Measurements from ENCODE around the gene GPC3. TPM values are rescaled to one million over a fixed set of nuclear protein-coding genes. Genes with fewer than 3 reads are reported as not detected.
"Not testable (repeated sequence)": the region's sequence is repeated elsewhere in the genome, so short reads cannot be mapped to it uniquely, and the experiment has no call there.

Gene GPC3
- total RNA-seq, 2 experiments from 2014 or later: 0.25 to 0.59 TPM

- no peak for ATAC-seq (ENCODE audit: poor library complexity)
- H3K9me3 Mint-ChIP-seq: no peaks in the 10 kb centered on the region
- TF ChIP-seq, protein P1, sequence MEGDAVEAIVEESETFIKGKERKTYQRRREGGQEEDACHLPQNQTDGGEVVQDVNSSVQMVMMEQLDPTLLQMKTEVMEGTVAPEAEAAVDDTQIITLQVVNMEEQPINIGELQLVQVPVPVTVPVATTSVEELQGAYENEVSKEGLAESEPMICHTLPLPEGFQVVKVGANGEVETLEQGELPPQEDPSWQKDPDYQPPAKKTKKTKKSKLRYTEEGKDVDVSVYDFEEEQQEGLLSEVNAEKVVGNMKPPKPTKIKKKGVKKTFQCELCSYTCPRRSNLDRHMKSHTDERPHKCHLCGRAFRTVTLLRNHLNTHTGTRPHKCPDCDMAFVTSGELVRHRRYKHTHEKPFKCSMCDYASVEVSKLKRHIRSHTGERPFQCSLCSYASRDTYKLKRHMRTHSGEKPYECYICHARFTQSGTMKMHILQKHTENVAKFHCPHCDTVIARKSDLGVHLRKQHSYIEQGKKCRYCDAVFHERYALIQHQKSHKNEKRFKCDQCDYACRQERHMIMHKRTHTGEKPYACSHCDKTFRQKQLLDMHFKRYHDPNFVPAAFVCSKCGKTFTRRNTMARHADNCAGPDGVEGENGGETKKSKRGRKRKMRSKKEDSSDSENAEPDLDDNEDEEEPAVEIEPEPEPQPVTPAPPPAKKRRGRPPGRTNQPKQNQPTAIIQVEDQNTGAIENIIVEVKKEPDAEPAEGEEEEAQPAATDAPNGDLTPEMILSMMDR (IDR thresholded peaks at IDR 0.05): no peak
Observed at GRCh38 chrX:133991814-133992213, 6.4 kb upstream of the GPC3 start.

DNA sequence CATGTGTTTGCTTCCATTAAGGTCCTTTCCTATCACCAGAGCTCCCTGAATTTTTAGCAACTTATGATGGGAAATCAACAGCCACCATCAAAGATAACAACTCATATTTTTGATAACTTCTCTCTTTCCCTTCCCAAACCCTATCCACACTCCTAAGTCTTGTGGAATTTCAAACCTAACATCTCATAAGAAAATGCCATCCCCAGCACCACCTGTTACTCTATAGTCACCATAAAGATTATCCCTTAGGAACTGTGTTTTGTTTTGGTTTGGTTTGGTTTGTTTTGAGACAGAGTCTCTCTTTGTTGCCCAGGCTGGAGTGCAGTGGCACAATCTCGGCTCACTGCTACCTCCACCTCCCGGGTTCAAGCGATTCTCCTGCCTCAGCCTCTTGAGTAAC, 5.7 kb upstream of the GPC3 start:
- H3K9me3 Mint-ChIP-seq; H3K27ac Mint-ChIP-seq; H3K27ac ChIP-seq (ENCODE audit: low read depth in 1 of 2, low read length in 2 of 2); H3K4me3 Mint-ChIP-seq; CTCF ChIA-PET; DNase-seq; intact Hi-C loops (cut with DNase I, micrococcal nuclease); H3K9me3 ChIP-seq (ENCODE audit: control insufficient read depth in 1 of 2, insufficient read depth in 1 of 2, low read length in 2 of 2); ATAC-seq (ENCODE audit: poor library complexity); H3K27me3 ChIP-seq (ENCODE audit: control insufficient read depth in 1 of 2, insufficient read depth in 2 of 2, low read length in 2 of 2); H3K36me3 Mint-ChIP-seq (ENCODE audit: low read depth); H3K4me1 ChIP-seq (ENCODE audit: insufficient read depth, low read length); H3K4me1 Mint-ChIP-seq (ENCODE audit: low read depth); POLR2A ChIA-PET; H3K27me3 Mint-ChIP-seq; H3K4me3 ChIP-seq (ENCODE audit: low read length); H3K36me3 ChIP-seq (ENCODE audit: insufficient read depth, low read length): not testable (repeated sequence)

More at GRCh38 chrX:133991814-133992213, 6.4 kb upstream of the GPC3 start:
- POLR2A ChIA-PET: no interaction called here
- Mint-ChIP-seq H3K4me1 (ENCODE audit: low read depth) (no peaks in the 10 kb centered on the region), H3K4me3 (no peak overlapping the region), H3K27ac (no peak overlapping the region), H3K27me3 (no peaks in the 10 kb centered on the region), H3K36me3 (ENCODE audit: low read depth) (no peaks in the 10 kb centered on the region)
- Histone ChIP-seq H3K36me3 (ENCODE audit: insufficient read depth, low read length) (no peaks in the 10 kb centered on the region), H3K27me3 (ENCODE audit: control insufficient read depth in 1 of 2, insufficient read depth in 2 of 2, low read length in 2 of 2) (peaks cover 0 to 4% of the 10 kb centered on the region in 2 experiments), H3K27ac (ENCODE audit: low read depth in 1 of 2, low read length in 2 of 2) (no peak overlapping the region), H3K9me3 (ENCODE audit: control insufficient read depth in 1 of 2, insufficient read depth in 1 of 2, low read length in 2 of 2) (no peaks in the 10 kb centered on the region), H3K4me3 (ENCODE audit: low read length) (no peak overlapping the region), H3K4me1 (ENCODE audit: insufficient read depth, low read length) (no peaks in the 10 kb centered on the region)
- intact Hi-C loops (cut with DNase I, micrococcal nuclease): no loop called here
- CTCF ChIA-PET: no interaction called here
- no peak for DNase-seq

DNA sequence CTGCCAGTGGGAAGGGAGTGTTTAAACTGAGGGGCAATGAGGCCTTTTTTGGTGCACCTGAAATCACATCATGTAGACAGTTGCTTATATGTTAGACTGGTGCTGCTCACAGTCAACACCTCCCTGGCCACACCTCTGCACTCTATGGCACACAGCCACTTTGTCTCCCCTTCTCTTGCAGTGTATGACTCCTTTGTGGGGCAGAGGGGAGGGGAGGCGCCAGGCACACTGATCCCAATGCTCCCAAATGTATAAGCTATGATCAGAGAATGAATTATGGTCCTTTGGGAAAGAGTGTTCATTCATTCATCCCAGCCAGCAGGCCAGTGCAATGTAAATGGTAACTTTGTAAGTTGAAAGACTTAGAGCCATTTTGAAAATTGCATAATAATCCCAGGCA, 4.6 kb upstream of the GPC3 start:
- H3K9me3 Mint-ChIP-seq: no peaks in the 10 kb centered on the region
- H3K36me3 Mint-ChIP-seq (ENCODE audit: low read depth): no peaks in the 10 kb centered on the region
- H3K27ac Mint-ChIP-seq: no peak overlapping the region
- Histone ChIP-seq H3K9me3 (ENCODE audit: control insufficient read depth in 1 of 2, insufficient read depth in 1 of 2, low read length in 2 of 2) (no peaks in the 10 kb centered on the region), H3K4me3 (ENCODE audit: low read length) (no peak overlapping the region), H3K4me1 (ENCODE audit: insufficient read depth, low read length) (peaks cover 11% of the 10 kb centered on the region), H3K27me3 (ENCODE audit: control insufficient read depth in 1 of 2, insufficient read depth in 2 of 2, low read length in 2 of 2) (peaks cover 0 to 2% of the 10 kb centered on the region in 2 experiments), H3K36me3 (ENCODE audit: insufficient read depth, low read length) (no peaks in the 10 kb centered on the region), H3K27ac (ENCODE audit: low read depth in 1 of 2, low read length in 2 of 2) (no peak overlapping the region)
- no peaks in the 10 kb centered on the region for H3K27me3 Mint-ChIP-seq
- no peaks in the 10 kb centered on the region for H3K4me1 Mint-ChIP-seq (ENCODE audit: low read depth)
- TF ChIP-seq, protein P1 (IDR thresholded peaks at IDR 0.05): no peak
- CTCF ChIA-PET: interaction anchor here (0.6 kb wide), 1 partner anchor 15 kb away, joined by 3 read pairs; no protein-coding TSS in a partner anchor
- POLR2A ChIA-PET: no interaction called here
- no peak for DNase-seq
- no peak for ATAC-seq (ENCODE audit: poor library complexity)
- H3K4me3 Mint-ChIP-seq: no peak overlapping the region
- intact Hi-C loops (cut with DNase I, micrococcal nuclease): no loop called here

DNA sequence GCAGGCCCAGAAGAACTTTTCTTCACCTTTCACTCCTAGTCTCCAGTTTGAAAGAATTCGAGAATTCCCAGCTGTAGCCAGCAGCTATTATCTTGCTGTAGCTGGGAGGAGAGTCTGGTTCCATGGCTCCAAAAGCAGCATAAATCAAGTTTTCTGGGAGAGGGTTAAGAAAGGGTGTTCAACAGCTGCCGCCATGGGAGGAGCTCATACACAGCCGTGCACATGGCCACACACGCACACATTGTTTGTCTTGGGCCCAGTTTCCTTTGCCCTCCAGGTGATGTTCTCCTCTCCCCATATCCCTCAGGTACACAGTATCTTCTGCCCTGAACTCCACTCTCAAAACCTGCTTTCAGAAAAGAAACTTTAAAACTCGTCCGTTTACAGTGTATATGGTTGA, 4.1 kb upstream of the GPC3 start:
- H3K27me3 ChIP-seq (ENCODE audit: control insufficient read depth in 1 of 2, insufficient read depth in 2 of 2, low read length in 2 of 2): peaks cover 0 to 6% of the 10 kb centered on the region in 2 experiments
- intact Hi-C loops (cut with DNase I, micrococcal nuclease): no loop called here
- no peaks in the 10 kb centered on the region for H3K27me3 Mint-ChIP-seq
- no peak overlapping the region for H3K4me3 Mint-ChIP-seq
- H3K36me3 ChIP-seq (ENCODE audit: insufficient read depth, low read length): no peaks in the 10 kb centered on the region
- DNase-seq (no peak), ATAC-seq (ENCODE audit: poor library complexity) (no peak)
- H3K4me3 ChIP-seq (ENCODE audit: low read length): no peak overlapping the region
- ChIA-PET POLR2A (no interaction called here), CTCF (interaction anchor here (0.6 kb wide), 1 partner anchor 16 kb away, joined by 3 read pairs; no protein-coding TSS in a partner anchor)
- no peak overlapping the region for H3K27ac ChIP-seq (ENCODE audit: low read depth in 1 of 2, low read length in 2 of 2)
- TF ChIP-seq, protein P1 (IDR thresholded peaks at IDR 0.05): no peak
- peaks cover 16% of the 10 kb centered on the region for H3K4me1 ChIP-seq (ENCODE audit: insufficient read depth, low read length)
- H3K9me3 ChIP-seq (ENCODE audit: control insufficient read depth in 1 of 2, insufficient read depth in 1 of 2, low read length in 2 of 2): no peaks in the 10 kb centered on the region
- no peaks in the 10 kb centered on the region for H3K4me1 Mint-ChIP-seq (ENCODE audit: low read depth)
- H3K9me3 Mint-ChIP-seq: no peaks in the 10 kb centered on the region
- H3K27ac Mint-ChIP-seq: no peak overlapping the region
- no peaks in the 10 kb centered on the region for H3K36me3 Mint-ChIP-seq (ENCODE audit: low read depth)

All from CD4-positive, alpha-beta T cell (primary cell).